Measurements from ENCODE around the gene DCTN5. TPM values are rescaled to one million over a fixed set of nuclear protein-coding genes. Genes with fewer than 3 reads are reported as not detected.

The DCTN5 gene
- total RNA-seq, 2 donors from 2014 or later, result 38.8 to 63.6 TPM

- H3K27me3 ChIP-seq (replicated peaks; ENCODE audit: insufficient read depth), result no peaks in the 10 kb centered on the region
- no peaks in the 10 kb centered on the region for H3K9me3 ChIP-seq
- no peak for DNase-seq (ENCODE audit: low spot score)
- TF ChIP-seq POLR2AphosphoS5 (IDR thresholded peaks at IDR 0.05) (no peak), POLR2A (IDR thresholded peaks at IDR 0.05) (no peak), CTCF (IDR thresholded peaks at IDR 0.05) (no peak)
- H3K4me1 ChIP-seq (replicated peaks), result no peaks in the 10 kb centered on the region
- intact Hi-C loops (cut with DNase I), result no loop called here
- 93% methylated on average over 4 of the region's 4 CpGs for WGBS
- no peak overlapping the region for H3K4me3 ChIP-seq
- H3K36me3 ChIP-seq, result no peaks in the 10 kb centered on the region
- H3K27ac ChIP-seq, result no peak overlapping the region
These were observed 10.7 kb downstream of the DCTN5 start for GRCh38 chr16:23651943-23652468.

- WGBS, result 93% methylated on average over 2 of the region's 2 CpGs
- no peak for DNase-seq (ENCODE audit: low spot score)
- no peak for TF ChIP-seq POLR2AphosphoS5 (IDR thresholded peaks at IDR 0.05)
- TF ChIP-seq CTCF (IDR thresholded peaks at IDR 0.05), result no peak
- no peak for TF ChIP-seq POLR2A (IDR thresholded peaks at IDR 0.05)
- Histone ChIP-seq H3K4me1 (replicated peaks) (no peaks in the 10 kb centered on the region), H3K27ac (no peak overlapping the region), H3K27me3 (replicated peaks; ENCODE audit: insufficient read depth) (no peaks in the 10 kb centered on the region), H3K36me3 (peaks cover 0 to 2% of the 10 kb centered on the region in 2 donors), H3K4me3 (no peak overlapping the region), H3K9me3 (no peaks in the 10 kb centered on the region)
- intact Hi-C loops (cut with DNase I), result no loop called here
These were observed 22.7 kb downstream of the DCTN5 start for GRCh38 chr16:23663918-23664317.

GRCh38 chr16:23666571-23667354, 25.5 kb downstream of the DCTN5 start:
- H3K36me3 ChIP-seq, result no peaks in the 10 kb centered on the region
- H3K27me3 ChIP-seq (replicated peaks; ENCODE audit: insufficient read depth), result no peaks in the 10 kb centered on the region
- H3K4me1 ChIP-seq (replicated peaks), result no peaks in the 10 kb centered on the region
- DNase-seq (ENCODE audit: low spot score), result no peak
- no peaks in the 10 kb centered on the region for H3K9me3 ChIP-seq
- TF ChIP-seq CTCF (IDR thresholded peaks at IDR 0.05) (no peak), POLR2AphosphoS5 (IDR thresholded peaks at IDR 0.05) (no peak), POLR2A (IDR thresholded peaks at IDR 0.05) (no peak)
- H3K4me3 ChIP-seq, result no peak overlapping the region
- intact Hi-C loops (cut with DNase I), result no loop called here
- 94% methylated on average over 7 of the region's 7 CpGs for whole genome bisulfite sequencing
- no peak overlapping the region for H3K27ac ChIP-seq

DNA sequence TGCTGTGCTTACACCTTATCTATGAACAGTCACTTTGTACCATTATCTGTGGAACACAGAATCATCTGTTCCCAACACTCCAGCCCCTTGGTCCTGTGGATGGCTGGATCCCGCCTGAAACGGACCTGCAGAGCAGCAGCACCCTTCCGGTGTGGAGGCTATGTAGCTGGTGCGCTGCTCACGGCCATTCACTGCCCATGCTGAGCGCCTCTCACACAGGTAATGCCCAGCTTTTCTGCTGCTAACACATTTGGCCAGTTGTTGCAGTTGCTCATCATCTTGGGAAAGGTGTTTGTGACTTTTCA, 26.0 kb downstream of the DCTN5 start:
- H3K36me3 ChIP-seq, result no peaks in the 10 kb centered on the region
- H3K4me3 ChIP-seq, result no peak overlapping the region
- TF ChIP-seq POLR2AphosphoS5 (IDR thresholded peaks at IDR 0.05), result no peak
- no peak for TF ChIP-seq CTCF (IDR thresholded peaks at IDR 0.05)
- no peak for TF ChIP-seq POLR2A (IDR thresholded peaks at IDR 0.05)
- H3K9me3 ChIP-seq, result no peaks in the 10 kb centered on the region
- WGBS, result 87% methylated on average over 6 of the region's 6 CpGs
- H3K27me3 ChIP-seq (replicated peaks; ENCODE audit: insufficient read depth), result no peaks in the 10 kb centered on the region
- H3K4me1 ChIP-seq (replicated peaks), result no peaks in the 10 kb centered on the region
- intact Hi-C loops (cut with DNase I), result no loop called here
- no peak overlapping the region for H3K27ac ChIP-seq
- DNase-seq (ENCODE audit: low spot score), result no peak

DNA sequence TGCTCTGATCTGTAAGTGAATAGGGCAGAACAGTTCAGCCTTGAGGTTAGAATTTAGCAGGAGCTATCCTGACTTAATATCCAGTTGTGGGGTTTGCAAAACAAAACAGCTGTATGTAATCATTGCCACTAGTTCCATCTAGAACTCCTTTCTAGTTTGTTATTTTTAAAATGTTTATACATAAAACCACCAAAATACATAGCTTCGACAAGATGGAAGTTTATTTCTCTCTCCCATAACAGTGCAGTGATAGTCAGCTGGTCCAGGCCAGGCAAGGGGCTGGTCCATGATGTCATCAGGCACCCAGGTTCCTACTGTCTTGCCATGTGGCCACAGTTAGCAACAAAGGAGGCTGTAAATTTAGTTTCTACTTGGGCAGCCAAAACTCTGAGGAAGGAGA, 27.0 kb downstream of the DCTN5 start:
- H3K4me1 ChIP-seq (replicated peaks), result no peaks in the 10 kb centered on the region
- no peaks in the 10 kb centered on the region for H3K9me3 ChIP-seq
- H3K36me3 ChIP-seq, result no peaks in the 10 kb centered on the region
- no peak for DNase-seq (ENCODE audit: low spot score)
- 60% methylated on average over 1 of the region's 1 CpG for WGBS
- H3K27ac ChIP-seq, result no peak overlapping the region
- intact Hi-C loops (cut with DNase I), result no loop called here
- H3K27me3 ChIP-seq (replicated peaks; ENCODE audit: insufficient read depth), result no peaks in the 10 kb centered on the region
- no peak overlapping the region for H3K4me3 ChIP-seq
- no peak for TF ChIP-seq POLR2A (IDR thresholded peaks at IDR 0.05)
- no peak for TF ChIP-seq POLR2AphosphoS5 (IDR thresholded peaks at IDR 0.05)
- no peak for TF ChIP-seq CTCF (IDR thresholded peaks at IDR 0.05)
